ENCODE results near the gene PAX3.

Gene PAX3

DNA sequence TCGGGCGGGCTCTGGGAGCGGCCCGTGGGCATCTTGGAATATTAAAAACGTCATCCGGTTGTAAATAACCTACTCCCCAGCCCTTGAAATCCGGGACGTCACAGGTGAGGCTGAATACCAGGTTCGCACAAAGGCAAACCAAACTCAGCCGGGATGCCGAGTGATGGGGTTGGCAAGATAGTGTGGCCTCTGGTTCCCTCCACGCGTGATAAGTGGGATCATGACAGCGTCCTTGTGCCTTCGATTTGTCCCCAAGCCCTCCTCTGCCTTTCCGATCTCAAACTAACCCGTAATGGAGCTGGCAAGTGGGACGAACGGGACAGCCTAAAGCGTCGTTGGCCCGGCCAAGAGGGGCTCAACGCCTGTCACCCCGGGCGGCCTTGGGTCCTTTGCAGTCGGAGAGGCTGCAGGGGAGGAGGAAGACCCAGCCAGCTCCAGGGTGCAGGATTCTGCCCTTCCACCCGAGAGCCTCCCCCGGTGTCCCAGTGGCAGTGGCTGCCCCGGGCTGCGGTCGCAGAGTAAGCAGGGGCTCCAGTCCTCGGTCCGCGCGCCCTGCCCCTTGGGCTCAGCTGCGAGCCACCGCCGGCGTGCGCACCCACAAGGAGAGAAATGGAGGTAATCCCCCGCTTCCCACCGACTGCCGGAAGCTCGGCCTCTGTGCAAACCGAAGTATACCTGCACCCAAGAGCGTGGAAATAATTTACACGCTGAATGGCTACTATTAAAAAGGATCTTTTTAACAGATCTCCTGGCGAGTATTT, 13.4 kb upstream of the PAX3 start:
- no peak overlapping the region for H3K27ac ChIP-seq (ENCODE audit: low read length)
- no peaks in the 10 kb centered on the region for H3K36me3 ChIP-seq (ENCODE audit: insufficient read depth, low read length)
- no peaks in the 10 kb centered on the region for H3K4me1 ChIP-seq (ENCODE audit: insufficient read depth, low read length)
- H3K9me3 ChIP-seq (ENCODE audit: insufficient read depth, low read length, severe bottlenecking): no peaks in the 10 kb centered on the region
- H4K20me1 ChIP-seq (ENCODE audit: insufficient read depth, low read length): no peaks in the 10 kb centered on the region
- H3K4me3 ChIP-seq (ENCODE audit: low read depth in 1 of 2, low read length in 2 of 2): no peak overlapping the region
- no peak for DNase-seq
- TF ChIP-seq EZH2 (IDR thresholded peaks at IDR 0.05; ENCODE audit: borderline replicate concordance, low read depth, low read length, severe bottlenecking): no peak
- TF ChIP-seq, protein P1, sequence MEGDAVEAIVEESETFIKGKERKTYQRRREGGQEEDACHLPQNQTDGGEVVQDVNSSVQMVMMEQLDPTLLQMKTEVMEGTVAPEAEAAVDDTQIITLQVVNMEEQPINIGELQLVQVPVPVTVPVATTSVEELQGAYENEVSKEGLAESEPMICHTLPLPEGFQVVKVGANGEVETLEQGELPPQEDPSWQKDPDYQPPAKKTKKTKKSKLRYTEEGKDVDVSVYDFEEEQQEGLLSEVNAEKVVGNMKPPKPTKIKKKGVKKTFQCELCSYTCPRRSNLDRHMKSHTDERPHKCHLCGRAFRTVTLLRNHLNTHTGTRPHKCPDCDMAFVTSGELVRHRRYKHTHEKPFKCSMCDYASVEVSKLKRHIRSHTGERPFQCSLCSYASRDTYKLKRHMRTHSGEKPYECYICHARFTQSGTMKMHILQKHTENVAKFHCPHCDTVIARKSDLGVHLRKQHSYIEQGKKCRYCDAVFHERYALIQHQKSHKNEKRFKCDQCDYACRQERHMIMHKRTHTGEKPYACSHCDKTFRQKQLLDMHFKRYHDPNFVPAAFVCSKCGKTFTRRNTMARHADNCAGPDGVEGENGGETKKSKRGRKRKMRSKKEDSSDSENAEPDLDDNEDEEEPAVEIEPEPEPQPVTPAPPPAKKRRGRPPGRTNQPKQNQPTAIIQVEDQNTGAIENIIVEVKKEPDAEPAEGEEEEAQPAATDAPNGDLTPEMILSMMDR (IDR thresholded peaks at IDR 0.05; ENCODE audit: borderline replicate concordance, extremely low read depth, low read length, poor library complexity, severe bottlenecking): no peak
- H3K4me2 ChIP-seq (ENCODE audit: insufficient read depth, low read length): no peak overlapping the region
- no peak for ATAC-seq (ENCODE audit: insufficient read depth, low read depth)
- peaks cover 2% of the 10 kb centered on the region for H3K27me3 ChIP-seq (ENCODE audit: insufficient read depth, low read length, poor library complexity)
- H2AFZ ChIP-seq (ENCODE audit: low read depth, low read length): no peak overlapping the region
- H3K9ac ChIP-seq (ENCODE audit: low read depth, low read length): no peak overlapping the region
- H3K79me2 ChIP-seq (ENCODE audit: insufficient read depth, low read length): no peaks in the 10 kb centered on the region

- H3K4me2 ChIP-seq (ENCODE audit: insufficient read depth, low read length): no peak overlapping the region
- H3K9ac ChIP-seq (ENCODE audit: low read depth, low read length): no peak overlapping the region
- no peaks in the 10 kb centered on the region for H3K79me2 ChIP-seq (ENCODE audit: insufficient read depth, low read length)
- no peak overlapping the region for H2AFZ ChIP-seq (ENCODE audit: low read depth, low read length)
- no peaks in the 10 kb centered on the region for H4K20me1 ChIP-seq (ENCODE audit: insufficient read depth, low read length)
- TF ChIP-seq, protein P1 (IDR thresholded peaks at IDR 0.05; ENCODE audit: borderline replicate concordance, extremely low read depth, low read length, poor library complexity, severe bottlenecking): no peak
- TF ChIP-seq EZH2 (IDR thresholded peaks at IDR 0.05; ENCODE audit: borderline replicate concordance, low read depth, low read length, severe bottlenecking): no peak
- peaks cover 2% of the 10 kb centered on the region for H3K27me3 ChIP-seq (ENCODE audit: insufficient read depth, low read length, poor library complexity)
- ATAC-seq (ENCODE audit: insufficient read depth, low read depth): no peak
- H3K4me3 ChIP-seq (ENCODE audit: low read depth in 1 of 2, low read length in 2 of 2): no peak overlapping the region
- no peaks in the 10 kb centered on the region for H3K4me1 ChIP-seq (ENCODE audit: insufficient read depth, low read length)
- no peaks in the 10 kb centered on the region for H3K36me3 ChIP-seq (ENCODE audit: insufficient read depth, low read length)
- no peak overlapping the region for H3K27ac ChIP-seq (ENCODE audit: low read length)
- no peaks in the 10 kb centered on the region for H3K9me3 ChIP-seq (ENCODE audit: insufficient read depth, low read length, severe bottlenecking)
- DNase-seq: no peak
Measured at GRCh38 chr2:222311319-222311977, 12.7 kb upstream of the PAX3 start.

- Histone ChIP-seq H3K27me3 (ENCODE audit: insufficient read depth, low read length, poor library complexity) (peaks cover 2% of the 10 kb centered on the region), H3K4me2 (ENCODE audit: insufficient read depth, low read length) (no peak overlapping the region)
- TF ChIP-seq EZH2 (IDR thresholded peaks at IDR 0.05; ENCODE audit: borderline replicate concordance, low read depth, low read length, severe bottlenecking): no peak
- TF ChIP-seq, protein P1 (IDR thresholded peaks at IDR 0.05; ENCODE audit: borderline replicate concordance, extremely low read depth, low read length, poor library complexity, severe bottlenecking): no peak
Measured at GRCh38 chr2:222310747-222311318, 12.0 kb upstream of the PAX3 start.

More at GRCh38 chr2:222310747-222311318, 12.0 kb upstream of the PAX3 start:
- H2AFZ ChIP-seq (ENCODE audit: low read depth, low read length): no peak overlapping the region
- no peak overlapping the region for H3K4me3 ChIP-seq (ENCODE audit: low read depth in 1 of 2, low read length in 2 of 2)
- no peaks in the 10 kb centered on the region for H3K36me3 ChIP-seq (ENCODE audit: insufficient read depth, low read length)
- no peak for DNase-seq
- H3K79me2 ChIP-seq (ENCODE audit: insufficient read depth, low read length): no peaks in the 10 kb centered on the region
- H3K27ac ChIP-seq (ENCODE audit: low read length): no peak overlapping the region
- no peaks in the 10 kb centered on the region for H3K4me1 ChIP-seq (ENCODE audit: insufficient read depth, low read length)
- H3K9me3 ChIP-seq (ENCODE audit: insufficient read depth, low read length, severe bottlenecking): no peaks in the 10 kb centered on the region
- no peaks in the 10 kb centered on the region for H4K20me1 ChIP-seq (ENCODE audit: insufficient read depth, low read length)
- no peak for ATAC-seq (ENCODE audit: insufficient read depth, low read depth)
- H3K9ac ChIP-seq (ENCODE audit: low read depth, low read length): no peak overlapping the region
